GM19438 (cell line): ENCODE data around the gene F7.
"Not testable (repeated sequence)": the region's sequence is repeated elsewhere in the genome, so short reads cannot be mapped to it uniquely, and the experiment has no call there.

Source experiments
- ATAC-seq: cut with Tn5 transposase; IDR thresholded peaks from one replicate; pipeline ENCODE4 v1.9.1; 2021; ENCODE audit warnings: low read depth; ENCODE audit not compliant: unreplicated experiment

F7 gene

GRCh38 chr13:113098162-113098732 lies 7.3 kb upstream of the F7 start:
- ATAC-seq: no peak

GRCh38 chr13:113099142-113099541 lies 6.4 kb upstream of the F7 start:
- ATAC-seq: no peak

DNA sequence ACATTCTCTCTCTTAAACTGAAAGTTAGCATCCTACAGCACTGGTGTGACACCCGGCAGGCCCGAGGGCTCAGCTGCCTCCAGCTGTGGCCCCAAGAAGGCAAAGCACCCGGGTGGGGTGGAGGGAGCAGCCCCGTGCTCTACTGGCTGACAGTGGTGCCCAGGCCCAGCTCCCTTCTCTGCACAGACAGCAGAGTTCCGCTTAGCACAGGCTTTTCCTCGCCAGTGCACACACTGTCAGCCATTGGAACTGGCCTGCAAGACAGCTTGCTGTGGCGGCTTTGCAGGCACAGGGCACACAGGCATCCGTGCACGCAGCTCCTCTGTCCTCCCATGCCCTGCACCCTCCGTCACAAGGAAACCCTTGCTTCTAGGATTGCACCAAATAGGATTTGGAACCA lies 3.3 kb upstream of the F7 start:
- ATAC-seq: not testable (repeated sequence)

GRCh38 chr13:113102727-113103126 lies 2.9 kb upstream of the F7 start:
- ATAC-seq: no peak

GRCh38 chr13:113103646-113104045 lies 1.9 kb upstream of the F7 start:
- ATAC-seq: no peak

DNA sequence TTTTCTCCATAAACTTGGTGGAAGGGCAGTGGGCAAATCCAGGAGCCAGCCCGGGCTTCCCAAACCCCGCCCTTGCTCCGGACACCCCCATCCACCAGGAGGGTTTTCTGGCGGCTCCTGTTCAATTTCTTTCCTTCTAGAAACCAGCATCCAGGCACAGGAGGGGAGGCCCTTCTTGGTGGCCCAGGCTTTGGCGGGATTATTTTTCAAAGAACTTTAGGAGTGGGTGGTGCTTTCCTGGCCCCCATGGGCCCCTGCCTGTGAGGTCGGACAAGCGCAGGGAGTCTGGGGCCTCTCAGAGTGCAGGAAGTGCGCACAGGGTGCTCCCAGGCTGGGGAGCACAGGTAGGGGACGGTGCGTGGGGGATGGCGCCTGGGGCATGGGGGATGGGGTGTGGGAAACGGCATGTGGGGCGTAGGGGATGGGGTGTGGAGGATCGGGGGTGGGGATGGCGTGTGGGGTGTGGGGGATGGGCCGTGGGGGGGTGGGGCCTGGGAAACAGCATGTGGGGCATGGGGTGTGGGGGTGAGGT lies 396 bp downstream of the F7 start:
- no peak for ATAC-seq

DNA sequence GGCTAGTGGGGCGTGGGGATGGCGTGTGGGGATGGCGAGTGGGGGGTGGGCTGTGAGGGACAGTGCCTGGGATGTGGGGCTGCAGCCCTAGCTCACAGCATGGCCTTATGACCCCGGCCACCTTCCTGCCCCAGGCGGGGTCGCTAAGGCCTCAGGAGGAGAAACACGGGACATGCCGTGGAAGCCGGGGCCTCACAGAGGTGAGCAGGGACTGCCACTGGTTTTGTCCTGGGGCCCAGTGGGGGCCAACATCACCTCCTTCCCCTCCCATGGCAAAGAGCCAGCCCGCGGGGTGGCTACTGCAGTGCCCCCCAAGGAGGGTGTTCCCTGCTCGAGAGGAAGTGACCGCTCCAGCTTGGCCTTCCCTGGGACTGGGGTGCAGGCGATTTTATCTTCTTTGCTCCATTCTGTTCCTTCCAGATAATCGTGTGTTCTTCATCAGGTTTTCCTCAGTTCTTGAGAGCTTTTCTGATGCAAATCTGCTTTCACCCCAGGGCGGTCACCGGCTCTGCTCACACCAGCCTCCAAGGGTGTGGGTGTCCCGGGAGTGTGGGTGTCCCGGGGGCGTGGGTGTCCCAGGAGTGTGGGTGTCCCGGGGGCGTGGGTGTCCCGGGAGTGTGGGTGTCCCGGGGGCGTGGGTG lies 1.2 kb downstream of the F7 start:
- no peak for ATAC-seq

GRCh38 chr13:113108521-113108920 lies 2.9 kb downstream of the F7 start:
- not testable (repeated sequence) for ATAC-seq

DNA sequence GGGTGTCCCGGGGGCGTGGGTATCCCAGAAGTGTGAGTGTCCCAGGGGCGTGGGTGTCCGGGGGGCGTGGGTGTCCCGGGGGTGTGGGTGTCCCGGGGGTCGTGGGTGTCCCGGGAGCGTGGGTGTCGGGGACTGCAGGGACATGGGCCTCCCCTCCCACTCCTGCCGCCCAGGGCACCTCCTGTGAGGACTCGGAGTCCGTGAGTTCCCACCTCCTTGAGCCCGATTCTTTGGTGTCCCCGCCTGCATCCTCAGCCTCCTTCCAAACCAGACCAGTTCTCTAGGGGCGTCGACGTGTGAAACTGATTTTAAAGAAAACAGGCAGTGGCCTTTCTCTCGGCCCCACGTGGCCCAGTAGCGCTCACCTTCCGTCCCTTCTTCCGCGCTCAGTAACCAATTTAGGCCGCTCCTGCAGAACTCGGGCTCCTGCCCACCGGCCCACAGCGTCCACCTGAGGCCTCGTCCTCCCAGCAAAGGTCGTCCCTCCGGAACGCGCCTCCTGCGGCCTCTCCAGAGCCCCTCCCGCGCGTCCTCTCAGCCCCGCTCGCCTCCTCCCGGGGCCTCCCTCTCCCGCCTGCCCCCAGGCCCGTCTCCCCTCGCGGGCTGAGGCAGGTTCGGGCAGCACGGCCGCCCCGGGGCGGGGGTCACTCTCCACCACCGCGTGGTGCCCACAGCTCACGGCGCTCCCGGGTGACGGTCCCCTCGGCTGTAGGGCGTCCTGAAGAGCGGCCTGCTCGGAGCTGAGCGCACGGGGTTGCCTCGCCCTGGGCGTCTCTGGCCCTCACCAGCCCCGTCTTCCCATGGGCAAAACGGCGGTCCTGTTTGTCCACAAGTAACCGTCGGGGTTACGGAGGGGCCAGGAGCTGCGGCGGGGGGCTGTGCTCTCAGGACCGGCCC lies 3.8 kb downstream of the F7 start:
- ATAC-seq: no peak

GRCh38 chr13:113110048-113110851 lies 4.7 kb downstream of the F7 start:
- ATAC-seq: no peak

DNA sequence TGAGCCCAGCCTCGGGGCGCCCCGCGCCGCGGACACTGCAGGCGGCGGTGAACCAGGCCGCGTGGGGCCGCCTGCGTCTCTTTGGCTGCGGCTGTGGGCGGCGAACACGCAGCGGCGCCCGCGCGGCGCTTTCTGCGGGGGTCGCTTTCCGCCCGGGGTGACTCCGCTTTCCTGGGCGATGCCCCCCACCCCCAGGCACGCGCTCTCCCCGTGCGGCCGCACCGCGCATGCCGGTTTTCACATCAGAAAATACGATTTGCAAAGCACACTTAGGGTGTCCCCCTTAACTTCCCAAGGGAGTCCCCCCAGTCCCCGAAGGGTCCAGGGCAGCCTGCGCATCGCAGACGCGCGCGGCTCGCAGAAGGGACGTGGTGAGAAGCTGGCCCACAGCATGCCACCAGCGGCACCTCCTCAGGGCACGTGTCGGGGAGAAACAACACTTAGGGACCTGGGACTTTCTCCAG lies 5.3 kb downstream of the F7 start:
- ATAC-seq: no peak

GRCh38 chr13:113111821-113112220 lies 6.2 kb downstream of the F7 start:
- ATAC-seq: not testable (repeated sequence)

- not testable (repeated sequence) for ATAC-seq
These were observed 6.9 kb downstream of the F7 start for GRCh38 chr13:113112475-113112874.

GRCh38 chr13:113112893-113113845 lies 7.6 kb downstream of the F7 start:
- ATAC-seq: no peak

DNA sequence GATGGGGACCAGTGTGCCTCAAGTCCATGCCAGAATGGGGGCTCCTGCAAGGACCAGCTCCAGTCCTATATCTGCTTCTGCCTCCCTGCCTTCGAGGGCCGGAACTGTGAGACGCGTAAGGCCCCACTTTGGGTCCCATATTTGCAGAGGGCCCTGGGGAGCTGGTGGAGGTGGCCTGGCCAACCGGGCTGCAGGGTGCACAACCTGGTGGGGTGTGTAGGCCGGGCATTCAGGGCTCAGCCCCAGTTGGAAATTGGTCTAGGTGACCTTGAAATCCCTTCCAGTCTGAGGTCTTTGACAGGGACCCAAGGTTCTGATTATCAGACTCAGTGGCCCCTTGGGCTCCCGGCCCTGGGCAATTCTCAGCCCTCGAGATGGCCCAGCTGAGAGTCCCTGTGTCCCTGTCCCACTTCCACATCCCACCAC lies 8.3 kb downstream of the F7 start:
- no peak for ATAC-seq

GRCh38 chr13:113114511-113115362 lies 9.1 kb downstream of the F7 start:
- ATAC-seq: no peak

DNA sequence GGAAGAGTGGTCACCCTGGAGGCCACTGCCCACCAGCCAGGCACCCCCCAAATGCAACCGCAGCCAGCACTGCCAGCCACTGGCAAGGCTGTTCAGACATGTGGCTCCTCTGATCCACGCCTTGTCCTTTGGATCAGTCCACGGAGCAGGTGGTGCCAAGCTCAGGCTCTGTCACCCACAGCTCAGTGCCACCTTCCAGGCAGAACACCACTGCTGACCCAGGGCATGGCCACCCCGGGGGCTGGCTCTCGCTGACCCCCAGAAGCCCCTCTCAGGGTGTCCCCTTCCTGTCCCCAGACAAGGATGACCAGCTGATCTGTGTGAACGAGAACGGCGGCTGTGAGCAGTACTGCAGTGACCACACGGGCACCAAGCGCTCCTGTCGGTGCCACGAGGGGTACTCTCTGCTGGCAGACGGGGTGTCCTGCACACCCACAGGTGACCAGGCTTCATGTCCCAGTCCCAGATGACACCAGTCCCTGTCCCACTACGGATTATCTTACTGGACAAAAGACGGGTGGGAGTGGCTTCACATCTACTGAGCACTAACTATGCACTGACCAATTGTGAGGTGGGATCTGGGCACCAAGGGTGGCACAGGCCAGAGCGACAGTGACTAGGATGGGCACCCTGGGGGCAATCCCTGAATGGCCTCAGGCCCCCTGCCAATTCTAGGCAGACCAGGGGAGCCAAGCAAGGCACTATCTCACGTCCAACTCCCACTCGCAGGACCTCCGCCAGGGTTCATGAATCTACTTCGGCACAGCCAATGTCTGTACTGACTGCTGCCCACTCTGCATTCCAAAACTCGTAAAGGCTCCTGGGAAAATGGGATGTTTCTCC lies 10.0 kb downstream of the F7 start:
- ATAC-seq: no peak
